SK-N-SH (cell line): ENCODE results near the gene MANF. TPM values are rescaled to one million over a fixed set of nuclear protein-coding genes. Genes with fewer than 3 reads are reported as not detected.

Experiments
- CTCF ChIA-PET: fragments of 300-600, 350-600 bp; formaldehyde crosslinking; extraction: SDS; loops from one replicate; lab custom pipeline; 2021; lab: Yijun Ruan, JAX
- POLR2A ChIA-PET: fragments of 350-600 bp; sonication (Branson Sonifier 250); formaldehyde crosslinking; extraction: SDS; loops from one replicate; lab custom pipeline; 2020; ENCODE audit warnings: antibody characterized with exemption, inconsistent platforms; lab: Yijun Ruan, JAX
- DNase-seq: peaks from one replicate; pipeline ENCODE4 v3.0.0; 2012
- H2AFZ ChIP-seq: fragments of 200-600 bp; sonication (generic); 2 replicates; pipeline ENCODE4 v1.8.1; 2016; ENCODE audit warnings: antibody characterized with exemption, mild to moderate bottlenecking, low read depth
- H3F3A ChIP-seq: fragments of 200-600 bp; sonication (generic); replicated peaks from 2 replicates; pipeline ENCODE3; 2016; ENCODE audit warnings: antibody characterized with exemption, mild to moderate bottlenecking; ENCODE audit not compliant: insufficient read depth
- H3K27ac ChIP-seq, 2 experiments: fragments of 200-500 bp in 1 of 2; fragments of 200-600 bp in 1 of 2; sonication (Bioruptor generic) in 1 of 2; sonication (generic), shearing (Covaris generic) in 1 of 2; 2 replicates each; pipeline versions ENCODE4 v1.5.1 to v1.6.1; 2014 to 2016; ENCODE audit warnings: low read depth in 2 of 2, inconsistent platforms in 1 of 2, low read length in 1 of 2, mild to moderate bottlenecking in 1 of 2, mixed read lengths in 1 of 2
- H3K27me3 ChIP-seq: fragments of 200-600 bp; sonication (generic), shearing (Covaris generic); 2 replicates; pipeline ENCODE4 v1.6.1; 2016; ENCODE audit warnings: mixed run types; ENCODE audit not compliant: insufficient read depth
- H3K36me3 ChIP-seq, 2 experiments: fragments of 200-500 bp in 1 of 2; fragments of 200-600 bp in 1 of 2; sonication (Bioruptor generic) in 1 of 2; sonication (generic) in 1 of 2; replicated peaks in 1 of 2; 2 replicates each; pipeline versions ENCODE3 to v1.5.1; 2014 to 2016; ENCODE audit warnings: low read length in 1 of 2, mild to moderate bottlenecking in 1 of 2; ENCODE audit not compliant: insufficient read depth in 2 of 2, control insufficient read depth in 1 of 2
- H3K4me1 ChIP-seq, 2 experiments: fragments of 200-500 bp in 1 of 2; fragments of 200-600 bp in 1 of 2; sonication (Bioruptor generic) in 1 of 2; sonication (generic), shearing (Covaris generic) in 1 of 2; 2 replicates each; pipeline versions ENCODE4 v1.5.1 to v1.6.1; 2014 to 2016; ENCODE audit warnings: low read depth in 1 of 2, low read length in 1 of 2, mixed run types in 1 of 2; ENCODE audit not compliant: insufficient read depth in 2 of 2, control insufficient read depth in 1 of 2
- H3K4me2 ChIP-seq: fragments of 200-600 bp; sonication (generic), shearing (Covaris generic); 2 replicates; pipeline ENCODE4 v1.6.1; 2017; ENCODE audit warnings: mixed run types
- H3K4me3 ChIP-seq, 2 experiments: fragments of 200-500 bp in 1 of 2; fragments of 200-600 bp in 1 of 2; sonication (Bioruptor generic) in 1 of 2; sonication (generic), shearing (Covaris generic) in 1 of 2; 2 replicates each; pipeline versions ENCODE4 v1.5.1 to v1.8.1; 2014 to 2016; ENCODE audit warnings: low read depth in 2 of 2, inconsistent platforms in 1 of 2, low read length in 1 of 2, mild to moderate bottlenecking in 1 of 2, mixed read lengths in 1 of 2, moderate library complexity in 1 of 2
- H3K79me2 ChIP-seq: fragments of 200-600 bp; sonication (generic); 2 replicates; pipeline ENCODE4 v1.8.1; 2017; ENCODE audit warnings: mild to moderate bottlenecking; ENCODE audit not compliant: insufficient read depth
- H3K9ac ChIP-seq: fragments of 200-600 bp; sonication (generic); 2 replicates; pipeline ENCODE4 v1.6.1; 2017; ENCODE audit warnings: mixed run types
- H3K9me2 ChIP-seq: fragments of 200-600 bp; sonication (generic); 2 replicates; pipeline ENCODE4 v1.6.1; 2017; ENCODE audit warnings: mixed run types
- H3K9me3 ChIP-seq: fragments of 200-600 bp; sonication (generic); 2 replicates; pipeline ENCODE4 v1.6.1; 2017; ENCODE audit warnings: mixed run types, mild to moderate bottlenecking, moderate library complexity
- H4K20me1 ChIP-seq: fragments of 200-600 bp; sonication (generic); 2 replicates; pipeline ENCODE4 v1.6.1; 2017; ENCODE audit warnings: mild to moderate bottlenecking, mixed run types; ENCODE audit not compliant: insufficient read depth
- CHD2 ChIP-seq: fragments of 150-350 bp; IDR thresholded peaks from 2 replicates; pipeline ENCODE4 v1.6.1; 2018; ENCODE audit warnings: low read length; ENCODE audit not compliant: partially characterized antibody
- ELF1 ChIP-seq: IDR thresholded peaks from 2 replicates; pipeline ENCODE4 v1.4.0; 2012
- EZH2phosphoT487 ChIP-seq: fragments of 200-600 bp; sonication (generic); IDR thresholded peaks from 2 replicates; pipeline ENCODE4 v1.6.1; 2017; ENCODE audit warnings: low read depth, mixed run types, mild to moderate bottlenecking, antibody characterized with exemption, moderate library complexity, borderline replicate concordance
- FOSL2 ChIP-seq: IDR thresholded peaks from 2 replicates; pipeline ENCODE4 v1.4.0; 2012; ENCODE audit warnings: low read depth, mild to moderate bottlenecking, moderate library complexity, borderline replicate concordance
- FOXJ3 ChIP-seq: sonication (generic); formaldehyde crosslinking; IDR thresholded peaks from 2 replicates; pipeline ENCODE4 v1.5.1; 2020; ENCODE audit warnings: mild to moderate bottlenecking, missing genetic modification reagents
- FOXM1 ChIP-seq: IDR thresholded peaks from 2 replicates; pipeline ENCODE4 v1.4.0; 2012; ENCODE audit warnings: low read depth, mild to moderate bottlenecking
- GABPA ChIP-seq: IDR thresholded peaks from 2 replicates; pipeline ENCODE4 v1.4.0; 2012; ENCODE audit warnings: low read depth, mild to moderate bottlenecking
- GATA2 ChIP-seq: sonication (generic); formaldehyde crosslinking; IDR thresholded peaks from 2 replicates; pipeline ENCODE4 v1.5.0; 2020; ENCODE audit warnings: mild to moderate bottlenecking, missing genetic modification reagents
- RAD21 ChIP-seq: IDR thresholded peaks from 2 replicates; pipeline ENCODE4 v1.6.1; 2012; ENCODE audit warnings: mild to moderate bottlenecking, low read length
- RFX5 ChIP-seq: IDR thresholded peaks from 2 replicates; pipeline ENCODE4 v1.6.1; 2012; ENCODE audit warnings: mild to moderate bottlenecking, improper control_type of control experiment, low read length
- TCF12 ChIP-seq: IDR thresholded peaks from 2 replicates; pipeline ENCODE4 v1.4.0; 2012
- YY1 ChIP-seq: IDR thresholded peaks from 2 replicates; pipeline ENCODE4 v1.4.0; 2012; ENCODE audit warnings: low read depth, mild to moderate bottlenecking
- WGBS: methylation state at CpG from one replicate; pipeline ENCODE4 v1.1.6; 2017; ENCODE audit warnings: low lambda C conversion rate; 5-methylcytosine and 5-hydroxymethylcytosine counted together
- polyA plus RNA-seq, 3 experiments: library from polyadenylated mRNA; depleted of rRNA; stranded (reverse); fragments of >200 nt; gene quantifications; 2 replicates each; pipeline ENCODE4 v1.2.3, GENCODE V29; 2012
- TF ChIP-seq, protein P1 (sequence below): IDR thresholded peaks from 2 replicates; pipeline ENCODE4 v1.4.0; 2012; ENCODE audit warnings: low read depth
- TF ChIP-seq, protein P2 (sequence below): fragments of 150-350 bp; IDR thresholded peaks from 2 replicates; pipeline ENCODE4 v1.6.1; 2017; ENCODE audit warnings: antibody characterized with exemption, low read length, low read depth, borderline replicate concordance
- TF ChIP-seq, protein P3 (sequence below): fragments of 150-350 bp; IDR thresholded peaks from 2 replicates; pipeline ENCODE4 v1.6.1; 2016; ENCODE audit warnings: mild to moderate bottlenecking, low read depth, low read length
- TF ChIP-seq, protein P4 (sequence below): IDR thresholded peaks from 2 replicates; pipeline ENCODE4; 2012
- TF ChIP-seq, protein P5 (sequence below): IDR thresholded peaks from 2 replicates; pipeline ENCODE4 v1.4.0; 2012; ENCODE audit warnings: low read depth, borderline replicate concordance
- TF ChIP-seq, protein P6 (sequence below): fragments of 200-600 bp; sonication (generic); IDR thresholded peaks from 2 replicates; pipeline ENCODE4 v1.6.1; 2017; ENCODE audit warnings: antibody characterized with exemption, mild to moderate bottlenecking, moderate library complexity

MANF gene
- polyA plus RNA-seq, 1 of the 3 experiments (the other 2 are of a cell fraction) = 121 TPM

DNA sequence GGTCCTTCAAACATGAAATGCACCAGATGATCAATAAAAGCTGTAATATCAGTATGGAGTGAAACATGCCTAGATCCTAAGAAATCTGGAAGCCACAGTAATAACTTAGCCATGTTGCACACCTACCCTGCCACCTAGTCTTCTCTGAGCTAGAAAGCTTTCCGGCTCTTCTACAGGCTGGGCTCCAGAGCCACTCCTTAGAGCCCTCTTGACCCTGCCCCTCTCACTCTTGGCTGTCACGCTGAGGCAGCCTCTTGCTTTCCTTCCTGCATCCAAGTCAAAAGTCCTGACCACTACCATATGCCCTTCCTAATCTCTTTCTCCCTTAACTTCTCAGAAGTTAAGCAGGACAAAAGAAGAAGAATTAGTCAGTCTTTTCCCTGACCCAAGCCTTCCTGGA is 23.7 kb downstream of the MANF start:
- H3K4me3 ChIP-seq = no peak overlapping the region
- no peaks in the 10 kb centered on the region for H3K9me3 ChIP-seq
- H3K27ac ChIP-seq = no peak overlapping the region
- no peaks in the 10 kb centered on the region for H3F3A ChIP-seq
- H3K27me3 ChIP-seq = no peaks in the 10 kb centered on the region
- peaks cover 55 to 59% of the 10 kb centered on the region in 2 experiments for H3K36me3 ChIP-seq
- no peak overlapping the region for H3K4me2 ChIP-seq
- H3K9me2 ChIP-seq = no peaks in the 10 kb centered on the region
- H2AFZ ChIP-seq = no peak overlapping the region
- WGBS = 100% methylated on average over 2 of the region's 2 CpGs
- DNase-seq = no peak
- no peak overlapping the region for H3K9ac ChIP-seq
- ChIA-PET CTCF (interaction anchor here (0.6 to 3.2 kb wide), 3 partner anchors 19 to 1020 kb away, joined by 4 to 18 read pairs (median 6); partner anchors contain the start of gene RBM15B), POLR2A (interaction anchor here (1.7 kb wide), 1 partner anchor 12 kb away, joined by 5 read pairs; no protein-coding TSS in a partner anchor)
- TF ChIP-seq RAD21 (no peak), FOSL2 (no peak), TCF12 (no peak), ELF1 (no peak), RFX5 (no peak), GATA2 (no peak), CHD2 (no peak), GABPA (no peak)
- TF ChIP-seq, protein P1, sequence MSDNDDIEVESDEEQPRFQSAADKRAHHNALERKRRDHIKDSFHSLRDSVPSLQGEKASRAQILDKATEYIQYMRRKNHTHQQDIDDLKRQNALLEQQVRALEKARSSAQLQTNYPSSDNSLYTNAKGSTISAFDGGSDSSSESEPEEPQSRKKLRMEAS = no peak
- TF ChIP-seq, protein P2, sequence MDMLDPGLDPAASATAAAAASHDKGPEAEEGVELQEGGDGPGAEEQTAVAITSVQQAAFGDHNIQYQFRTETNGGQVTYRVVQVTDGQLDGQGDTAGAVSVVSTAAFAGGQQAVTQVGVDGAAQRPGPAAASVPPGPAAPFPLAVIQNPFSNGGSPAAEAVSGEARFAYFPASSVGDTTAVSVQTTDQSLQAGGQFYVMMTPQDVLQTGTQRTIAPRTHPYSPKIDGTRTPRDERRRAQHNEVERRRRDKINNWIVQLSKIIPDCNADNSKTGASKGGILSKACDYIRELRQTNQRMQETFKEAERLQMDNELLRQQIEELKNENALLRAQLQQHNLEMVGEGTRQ = no peak
- TF ChIP-seq, protein P3, sequence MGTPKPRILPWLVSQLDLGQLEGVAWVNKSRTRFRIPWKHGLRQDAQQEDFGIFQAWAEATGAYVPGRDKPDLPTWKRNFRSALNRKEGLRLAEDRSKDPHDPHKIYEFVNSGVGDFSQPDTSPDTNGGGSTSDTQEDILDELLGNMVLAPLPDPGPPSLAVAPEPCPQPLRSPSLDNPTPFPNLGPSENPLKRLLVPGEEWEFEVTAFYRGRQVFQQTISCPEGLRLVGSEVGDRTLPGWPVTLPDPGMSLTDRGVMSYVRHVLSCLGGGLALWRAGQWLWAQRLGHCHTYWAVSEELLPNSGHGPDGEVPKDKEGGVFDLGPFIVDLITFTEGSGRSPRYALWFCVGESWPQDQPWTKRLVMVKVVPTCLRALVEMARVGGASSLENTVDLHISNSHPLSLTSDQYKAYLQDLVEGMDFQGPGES = no peak
- TF ChIP-seq, protein P4, sequence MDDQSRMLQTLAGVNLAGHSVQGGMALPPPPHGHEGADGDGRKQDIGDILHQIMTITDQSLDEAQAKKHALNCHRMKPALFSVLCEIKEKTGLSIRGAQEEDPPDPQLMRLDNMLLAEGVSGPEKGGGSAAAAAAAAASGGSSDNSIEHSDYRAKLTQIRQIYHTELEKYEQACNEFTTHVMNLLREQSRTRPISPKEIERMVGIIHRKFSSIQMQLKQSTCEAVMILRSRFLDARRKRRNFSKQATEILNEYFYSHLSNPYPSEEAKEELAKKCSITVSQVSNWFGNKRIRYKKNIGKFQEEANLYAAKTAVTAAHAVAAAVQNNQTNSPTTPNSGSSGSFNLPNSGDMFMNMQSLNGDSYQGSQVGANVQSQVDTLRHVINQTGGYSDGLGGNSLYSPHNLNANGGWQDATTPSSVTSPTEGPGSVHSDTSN = no peak
- TF ChIP-seq, protein P5, sequence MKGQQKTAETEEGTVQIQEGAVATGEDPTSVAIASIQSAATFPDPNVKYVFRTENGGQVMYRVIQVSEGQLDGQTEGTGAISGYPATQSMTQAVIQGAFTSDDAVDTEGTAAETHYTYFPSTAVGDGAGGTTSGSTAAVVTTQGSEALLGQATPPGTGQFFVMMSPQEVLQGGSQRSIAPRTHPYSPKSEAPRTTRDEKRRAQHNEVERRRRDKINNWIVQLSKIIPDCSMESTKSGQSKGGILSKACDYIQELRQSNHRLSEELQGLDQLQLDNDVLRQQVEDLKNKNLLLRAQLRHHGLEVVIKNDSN = no peak
- TF ChIP-seq, all 33 proteins: peak for 0
- H4K20me1 ChIP-seq = no peaks in the 10 kb centered on the region
- no peaks in the 10 kb centered on the region for H3K4me1 ChIP-seq
- H3K79me2 ChIP-seq = no peaks in the 10 kb centered on the region

DNA sequence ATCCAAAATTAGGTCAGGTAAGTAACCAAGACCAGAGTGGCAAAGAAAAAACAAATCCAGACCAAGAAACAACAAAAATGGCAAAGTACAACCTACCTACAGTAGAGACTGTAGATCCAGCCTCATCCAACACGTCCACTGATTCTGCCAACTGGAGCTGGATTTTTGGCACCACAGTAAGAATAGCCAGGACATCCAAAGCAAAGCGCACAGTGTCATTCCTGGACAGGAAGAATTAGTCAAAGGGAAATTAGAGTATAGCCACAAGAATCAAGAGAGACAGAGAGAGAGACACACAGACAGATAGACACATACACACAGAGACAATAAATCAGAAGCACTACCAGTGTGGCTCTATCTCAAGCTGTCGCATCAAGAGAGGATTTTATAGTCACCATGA is 37.1 kb downstream of the MANF start:
- POLR2A ChIA-PET = no interaction called here

More for the DNA sequence above, 37.1 kb downstream of the MANF start:
- Histone ChIP-seq H4K20me1 (no peaks in the 10 kb centered on the region), H3K36me3 (peaks cover 47 to 48% of the 10 kb centered on the region in 2 experiments), H3K4me3 (no peak overlapping the region), H3K27me3 (no peaks in the 10 kb centered on the region), H3K4me2 (no peak overlapping the region), H3F3A (no peaks in the 10 kb centered on the region), H2AFZ (no peak overlapping the region), H3K79me2 (no peaks in the 10 kb centered on the region), H3K9me3 (no peaks in the 10 kb centered on the region), H3K9ac (no peak overlapping the region), H3K4me1 (no peaks in the 10 kb centered on the region), H3K27ac (no peak overlapping the region), H3K9me2 (no peaks in the 10 kb centered on the region)
- 97% methylated on average over 3 of the region's 3 CpGs for WGBS
- DNase-seq = no peak
- TF ChIP-seq, protein P3 = no peak
- TF ChIP-seq, protein P6, sequence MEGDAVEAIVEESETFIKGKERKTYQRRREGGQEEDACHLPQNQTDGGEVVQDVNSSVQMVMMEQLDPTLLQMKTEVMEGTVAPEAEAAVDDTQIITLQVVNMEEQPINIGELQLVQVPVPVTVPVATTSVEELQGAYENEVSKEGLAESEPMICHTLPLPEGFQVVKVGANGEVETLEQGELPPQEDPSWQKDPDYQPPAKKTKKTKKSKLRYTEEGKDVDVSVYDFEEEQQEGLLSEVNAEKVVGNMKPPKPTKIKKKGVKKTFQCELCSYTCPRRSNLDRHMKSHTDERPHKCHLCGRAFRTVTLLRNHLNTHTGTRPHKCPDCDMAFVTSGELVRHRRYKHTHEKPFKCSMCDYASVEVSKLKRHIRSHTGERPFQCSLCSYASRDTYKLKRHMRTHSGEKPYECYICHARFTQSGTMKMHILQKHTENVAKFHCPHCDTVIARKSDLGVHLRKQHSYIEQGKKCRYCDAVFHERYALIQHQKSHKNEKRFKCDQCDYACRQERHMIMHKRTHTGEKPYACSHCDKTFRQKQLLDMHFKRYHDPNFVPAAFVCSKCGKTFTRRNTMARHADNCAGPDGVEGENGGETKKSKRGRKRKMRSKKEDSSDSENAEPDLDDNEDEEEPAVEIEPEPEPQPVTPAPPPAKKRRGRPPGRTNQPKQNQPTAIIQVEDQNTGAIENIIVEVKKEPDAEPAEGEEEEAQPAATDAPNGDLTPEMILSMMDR = no peak
- TF ChIP-seq FOXJ3 (CRISPR knock-in tag) (no peak), EZH2phosphoT487 (no peak), FOXM1 (no peak), YY1 (no peak), ELF1 (no peak)
- CTCF ChIA-PET = interaction anchor here (1.6 to 2.6 kb wide), 2 partner anchors 12 to 247 kb away, joined by 4 to 8 read pairs; no protein-coding TSS in a partner anchor
